ENCODE measurements around the gene ADAMTSL3.
"Not testable (repeated sequence)": the region's sequence is repeated elsewhere in the genome, so short reads cannot be mapped to it uniquely, and the experiment has no call there.

Gene ADAMTSL3

GRCh38 chr15:83657549-83657948 is 3.6 kb downstream of the ADAMTSL3 start:
- no peak for DNase-seq

- DNase-seq, result no peak
Measured at GRCh38 chr15:83658430-83659416, 4.8 kb downstream of the ADAMTSL3 start.

- no peak for DNase-seq
Measured at GRCh38 chr15:83659417-83659812, 5.5 kb downstream of the ADAMTSL3 start.

- DNase-seq, result no peak
Measured at GRCh38 chr15:83665480-83665879, 11.6 kb downstream of the ADAMTSL3 start.

- DNase-seq, result no peak
Measured at GRCh38 chr15:83670672-83671229, 16.8 kb downstream of the ADAMTSL3 start.

GRCh38 chr15:83671603-83672002 is 17.7 kb downstream of the ADAMTSL3 start:
- DNase-seq, result no peak

GRCh38 chr15:83673385-83673784 is 19.5 kb downstream of the ADAMTSL3 start:
- no peak for DNase-seq

- no peak for DNase-seq
Measured at GRCh38 chr15:83682476-83683088, 28.7 kb downstream of the ADAMTSL3 start.

- DNase-seq, result no peak
Measured at GRCh38 chr15:83685916-83686332, 32.0 kb downstream of the ADAMTSL3 start.

- DNase-seq, result no peak
Measured at GRCh38 chr15:83688201-83688600, 34.3 kb downstream of the ADAMTSL3 start.

GRCh38 chr15:83690676-83691075 is 36.8 kb downstream of the ADAMTSL3 start:
- DNase-seq, result no peak

- no peak for DNase-seq
Measured at GRCh38 chr15:83692746-83693581, 39.0 kb downstream of the ADAMTSL3 start.

- no peak for DNase-seq
Measured at GRCh38 chr15:83694015-83694414, 40.1 kb downstream of the ADAMTSL3 start.

GRCh38 chr15:83694536-83694935 is 40.6 kb downstream of the ADAMTSL3 start:
- no peak for DNase-seq

GRCh38 chr15:83695246-83695645 is 41.3 kb downstream of the ADAMTSL3 start:
- no peak for DNase-seq

GRCh38 chr15:83695901-83696425 is 42.0 kb downstream of the ADAMTSL3 start:
- no peak for DNase-seq

- DNase-seq, result no peak
Measured at GRCh38 chr15:83697716-83698115, 43.8 kb downstream of the ADAMTSL3 start.

GRCh38 chr15:83698294-83698693 is 44.4 kb downstream of the ADAMTSL3 start:
- DNase-seq, result no peak

GRCh38 chr15:83699028-83699427 is 45.1 kb downstream of the ADAMTSL3 start:
- no peak for DNase-seq

- no peak for DNase-seq
Measured at GRCh38 chr15:83700082-83700481, 46.2 kb downstream of the ADAMTSL3 start.

GRCh38 chr15:83702314-83702713 is 48.4 kb downstream of the ADAMTSL3 start:
- not testable (repeated sequence) for DNase-seq

GRCh38 chr15:83708328-83708727 is 54.4 kb downstream of the ADAMTSL3 start:
- no peak for DNase-seq

GRCh38 chr15:83709241-83709640 is 55.3 kb downstream of the ADAMTSL3 start:
- DNase-seq, result no peak
